ENCODE data around the gene OSBPL10.

Gene OSBPL10

DNA sequence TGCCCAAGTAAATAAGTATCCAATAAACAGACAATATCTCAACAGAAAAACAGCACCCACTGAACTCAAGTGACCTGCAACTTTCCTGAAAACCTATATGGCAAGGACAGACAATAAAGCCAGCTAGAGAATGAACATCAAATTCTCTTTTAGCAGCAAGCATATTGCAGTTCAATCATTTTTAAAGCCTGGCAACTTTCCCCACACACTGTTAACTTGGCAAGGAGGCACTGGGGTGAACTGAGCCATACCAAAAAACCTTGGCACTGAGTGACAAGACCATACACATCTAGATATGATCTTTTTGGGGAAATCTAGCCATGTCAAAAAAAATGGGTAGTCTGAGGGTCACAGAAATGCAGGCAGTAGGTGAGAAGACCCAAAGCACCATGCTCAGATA, 273.8 kb downstream of the OSBPL10 start:
- no peaks in the 10 kb centered on the region for H3K27me3 ChIP-seq
- intact Hi-C loops (cut with DNase I; ENCODE audit: low total_unique reads): no loop called here
- H3K36me3 ChIP-seq: peaks cover 0 to 5% (median 5%) of the 10 kb centered on the region in 3 donors
- no peak overlapping the region for H3K27ac ChIP-seq
- TF ChIP-seq, protein P1, sequence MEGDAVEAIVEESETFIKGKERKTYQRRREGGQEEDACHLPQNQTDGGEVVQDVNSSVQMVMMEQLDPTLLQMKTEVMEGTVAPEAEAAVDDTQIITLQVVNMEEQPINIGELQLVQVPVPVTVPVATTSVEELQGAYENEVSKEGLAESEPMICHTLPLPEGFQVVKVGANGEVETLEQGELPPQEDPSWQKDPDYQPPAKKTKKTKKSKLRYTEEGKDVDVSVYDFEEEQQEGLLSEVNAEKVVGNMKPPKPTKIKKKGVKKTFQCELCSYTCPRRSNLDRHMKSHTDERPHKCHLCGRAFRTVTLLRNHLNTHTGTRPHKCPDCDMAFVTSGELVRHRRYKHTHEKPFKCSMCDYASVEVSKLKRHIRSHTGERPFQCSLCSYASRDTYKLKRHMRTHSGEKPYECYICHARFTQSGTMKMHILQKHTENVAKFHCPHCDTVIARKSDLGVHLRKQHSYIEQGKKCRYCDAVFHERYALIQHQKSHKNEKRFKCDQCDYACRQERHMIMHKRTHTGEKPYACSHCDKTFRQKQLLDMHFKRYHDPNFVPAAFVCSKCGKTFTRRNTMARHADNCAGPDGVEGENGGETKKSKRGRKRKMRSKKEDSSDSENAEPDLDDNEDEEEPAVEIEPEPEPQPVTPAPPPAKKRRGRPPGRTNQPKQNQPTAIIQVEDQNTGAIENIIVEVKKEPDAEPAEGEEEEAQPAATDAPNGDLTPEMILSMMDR (IDR thresholded peaks at IDR 0.05): no peak
- no peak for DNase-seq
- peaks cover 0 to 2% (median 0%) of the 10 kb centered on the region in 3 donors for H3K9me3 ChIP-seq
- no peak overlapping the region for H3K4me3 ChIP-seq
- peaks cover 0 to 16% (median 12%) of the 10 kb centered on the region in 4 donors for H3K4me1 ChIP-seq

DNA sequence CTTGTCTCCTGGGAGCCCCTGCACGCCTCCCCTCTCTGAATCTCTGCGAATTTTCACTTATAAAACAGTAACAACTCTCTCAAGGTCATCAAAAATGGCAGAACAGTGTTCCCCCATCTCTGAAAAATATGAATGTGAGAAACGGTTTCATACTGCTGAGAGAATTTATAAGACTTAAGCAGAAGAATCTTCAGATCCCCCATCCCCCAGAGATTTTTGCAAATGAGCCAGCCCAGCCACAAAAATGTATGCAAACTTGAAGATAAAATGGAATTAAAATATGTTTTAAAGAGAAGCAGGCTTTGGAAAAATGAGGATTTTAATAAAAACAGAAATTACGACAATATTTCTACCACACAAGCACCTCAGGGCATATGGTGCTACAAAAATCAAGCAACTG, 275.3 kb downstream of the OSBPL10 start:
- Histone ChIP-seq H3K4me3 (no peak overlapping the region), H3K36me3 (peaks cover 0 to 16% (median 13%) of the 10 kb centered on the region in 3 donors), H3K9me3 (no peaks in the 10 kb centered on the region), H3K27me3 (no peaks in the 10 kb centered on the region), H3K4me1 (peaks cover 0 to 16% (median 12%) of the 10 kb centered on the region in 4 donors), H3K27ac (no peak overlapping the region)
- no peak for DNase-seq
- intact Hi-C loops (cut with DNase I; ENCODE audit: low total_unique reads): no loop called here
- TF ChIP-seq, protein P1 (IDR thresholded peaks at IDR 0.05): no peak

DNA sequence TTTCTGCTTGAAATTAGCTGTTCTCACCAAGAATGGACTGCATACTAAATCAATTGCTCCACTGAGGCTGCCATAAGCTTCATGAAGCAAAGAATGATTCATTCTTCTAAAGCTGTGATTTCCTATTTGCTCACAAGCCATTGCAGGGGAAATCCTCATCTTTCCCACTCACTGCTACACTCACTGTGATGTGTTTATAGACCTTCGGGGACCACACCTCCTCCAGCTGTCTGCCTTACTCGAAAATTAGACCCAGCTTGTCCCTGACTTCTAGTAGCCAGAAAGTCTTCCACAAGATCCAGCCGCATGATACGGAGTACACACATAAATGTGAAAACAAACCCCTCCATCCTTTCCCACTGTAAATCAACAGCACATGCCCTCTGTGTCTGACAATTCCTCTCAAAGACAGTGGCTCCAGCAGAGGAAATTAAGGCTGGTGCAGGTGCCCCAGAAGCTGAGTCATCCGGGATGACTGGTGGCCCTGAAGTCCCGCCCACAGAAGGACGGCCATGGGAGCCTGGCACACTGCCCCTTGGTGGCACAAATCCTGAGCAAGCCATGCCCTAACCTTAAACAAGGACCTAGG, 276.4 kb downstream of the OSBPL10 start:
- H3K27ac ChIP-seq: no peak overlapping the region
- H3K9me3 ChIP-seq: no peaks in the 10 kb centered on the region
- peaks cover 0 to 16% (median 12%) of the 10 kb centered on the region in 4 donors for H3K4me1 ChIP-seq
- DNase-seq: peak; percentile 26 to 78
- H3K27me3 ChIP-seq: no peaks in the 10 kb centered on the region
- TF ChIP-seq, protein P1 (IDR thresholded peaks at IDR 0.05): no peak
- intact Hi-C loops (cut with DNase I; ENCODE audit: low total_unique reads): no loop called here
- H3K36me3 ChIP-seq: peaks cover 0 to 16% (median 13%) of the 10 kb centered on the region in 3 donors
- H3K4me3 ChIP-seq: no peak overlapping the region

DNA sequence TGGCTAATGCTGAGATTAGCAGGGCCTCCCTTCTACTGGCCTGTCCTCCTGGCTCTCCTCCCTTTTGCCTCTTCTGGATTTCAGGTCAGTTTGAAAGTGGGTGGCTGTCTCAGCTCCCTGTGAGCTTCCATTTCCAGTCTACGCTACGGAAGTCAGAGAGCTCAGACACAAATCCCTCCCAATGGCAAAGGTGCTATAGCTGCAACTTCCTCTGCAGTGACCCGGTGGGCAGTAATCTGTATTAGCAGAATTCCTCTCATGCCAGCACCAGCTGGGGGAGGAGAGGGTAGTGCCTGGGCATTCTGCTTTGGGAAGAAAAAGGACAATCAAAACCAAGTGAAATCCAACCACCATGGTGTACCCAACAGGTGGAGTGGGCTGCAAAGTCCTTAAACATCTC, 276.9 kb downstream of the OSBPL10 start:
- no peaks in the 10 kb centered on the region for H3K9me3 ChIP-seq
- intact Hi-C loops (cut with DNase I; ENCODE audit: low total_unique reads): no loop called here
- peaks cover 0 to 18% (median 12%) of the 10 kb centered on the region in 3 donors for H3K36me3 ChIP-seq
- DNase-seq: no peak
- peaks cover 0 to 16% (median 12%) of the 10 kb centered on the region in 4 donors for H3K4me1 ChIP-seq
- H3K4me3 ChIP-seq: no peak overlapping the region
- no peaks in the 10 kb centered on the region for H3K27me3 ChIP-seq
- TF ChIP-seq, protein P1 (IDR thresholded peaks at IDR 0.05): no peak
- no peak overlapping the region for H3K27ac ChIP-seq

DNA sequence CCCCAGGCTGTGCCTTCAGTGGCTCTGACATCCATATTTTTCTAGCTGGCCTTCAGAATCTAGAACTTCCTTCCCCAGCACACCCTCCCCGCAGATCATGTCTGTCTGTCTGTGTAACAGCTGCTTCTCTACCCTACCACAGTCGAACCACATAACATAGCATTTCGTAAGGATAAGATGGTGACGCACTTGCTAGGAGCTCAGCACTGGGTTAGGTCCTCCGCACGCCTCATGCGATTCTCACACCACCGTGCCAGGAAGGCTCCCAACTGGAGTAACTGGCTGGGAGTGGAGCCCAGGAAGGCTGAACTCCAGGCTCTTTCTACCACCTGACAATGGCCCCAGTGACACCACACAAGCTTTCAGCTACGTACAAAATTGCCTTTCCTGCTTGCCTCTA, 279.8 kb downstream of the OSBPL10 start:
- Histone ChIP-seq H3K4me3 (no peak overlapping the region), H3K27me3 (no peaks in the 10 kb centered on the region), H3K36me3 (peaks cover 0 to 17% (median 8%) of the 10 kb centered on the region in 3 donors), H3K4me1 (peaks cover 0 to 16% (median 12%) of the 10 kb centered on the region in 4 donors), H3K9me3 (no peaks in the 10 kb centered on the region), H3K27ac (no peak overlapping the region)
- intact Hi-C loops (cut with DNase I; ENCODE audit: low total_unique reads): no loop called here
- DNase-seq: no peak
- TF ChIP-seq, protein P1 (IDR thresholded peaks at IDR 0.05): no peak

All from tibial artery (tissue), 4 donors.